HG03066 (cell line): ENCODE measurements around the gene ADAM17.
"Not testable (repeated sequence)": the region's sequence is repeated elsewhere in the genome, so short reads cannot be mapped to it uniquely, and the experiment has no call there.

Experiments
- ATAC-seq: cut with Tn5 transposase; IDR thresholded peaks from one replicate; pipeline ENCODE4 v1.9.1; 2021; ENCODE audit warnings: low read depth; ENCODE audit not compliant: unreplicated experiment

Gene ADAM17

DNA sequence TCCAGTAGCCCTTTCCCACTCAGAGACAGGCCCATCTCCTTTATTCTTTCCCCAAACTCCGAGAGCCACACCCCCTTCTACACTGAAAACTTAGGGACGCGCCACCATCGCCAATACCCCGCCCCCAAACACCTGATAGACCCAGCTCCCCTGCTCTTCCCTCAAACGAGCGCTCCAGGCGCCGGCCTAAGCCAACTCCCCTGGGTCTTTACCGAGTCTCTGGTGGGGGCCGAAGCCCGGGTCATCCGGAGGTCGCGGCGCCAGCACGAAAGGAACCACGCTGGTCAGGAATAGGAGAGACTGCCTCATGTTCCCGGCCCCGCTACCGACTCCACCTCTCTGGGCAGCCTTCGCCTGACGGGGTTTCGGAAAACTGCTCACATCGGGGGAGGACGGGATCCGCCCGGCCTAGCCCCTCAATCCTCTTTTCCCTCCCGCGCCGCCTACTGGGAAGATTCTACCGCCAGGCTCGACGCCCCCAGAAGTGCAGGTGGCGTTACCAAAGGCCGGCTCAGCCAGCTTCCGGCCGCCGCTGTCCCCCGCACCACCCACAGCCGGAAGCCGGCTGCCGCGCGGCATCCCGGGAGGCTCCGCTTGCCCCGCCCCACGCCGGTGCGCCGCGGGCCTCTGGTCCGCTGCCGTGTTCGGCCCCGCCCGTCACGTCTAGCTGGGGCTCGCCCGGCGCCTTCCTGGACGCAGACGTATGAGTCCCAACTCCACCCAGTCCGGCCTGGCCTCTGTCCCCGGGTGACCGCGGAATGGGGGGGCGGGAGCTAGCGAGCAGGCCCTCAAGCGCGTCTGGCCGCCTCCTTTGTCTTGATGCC, at the start of gene ADAM17:
TSS of gene ADAM17 (minus strand) at position 534 of the 824 bp plus-strand sequence. CDS start at position 309, 225 bp downstream.
- ATAC-seq = peak; percentile 80

DNA sequence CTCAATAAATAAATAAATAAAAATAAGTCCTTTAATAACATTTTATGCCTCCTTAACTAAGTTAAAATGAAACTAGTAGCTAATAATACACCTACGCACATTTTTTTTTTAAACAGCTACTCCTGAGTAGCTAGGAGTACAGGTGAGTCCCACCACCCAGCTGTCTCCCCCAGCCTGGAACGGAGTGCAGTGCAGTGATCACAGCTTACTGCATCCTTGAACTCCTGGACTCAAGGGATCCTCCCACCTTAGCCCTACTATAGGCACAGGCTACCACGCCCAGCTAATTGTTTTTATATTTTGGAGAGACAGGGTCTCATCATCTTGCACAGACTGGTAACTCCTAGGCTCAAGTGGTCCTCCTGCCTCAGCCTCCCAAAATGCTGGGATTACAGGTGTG, 46.8 kb upstream of the ADAM17 start:
- no peak for ATAC-seq

DNA sequence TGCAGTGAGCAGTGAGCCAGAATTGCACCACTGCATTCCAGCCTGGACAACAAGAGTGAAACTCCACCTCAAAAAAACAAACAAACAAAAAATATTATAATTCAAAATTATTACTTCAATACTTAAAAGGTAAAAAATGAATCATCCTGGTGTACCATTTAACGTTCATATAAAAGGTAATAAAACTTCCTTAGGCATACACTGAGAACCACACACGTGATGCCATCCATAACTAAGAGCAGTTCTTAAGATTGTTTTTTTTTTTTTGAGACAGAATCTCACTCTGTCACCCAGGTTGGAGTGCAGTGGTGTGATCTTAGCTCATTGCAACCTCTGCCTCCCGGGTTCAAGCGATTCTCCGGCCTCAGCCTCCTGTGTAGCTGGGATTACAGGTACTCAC, 45.8 kb upstream of the ADAM17 start:
- no peak for ATAC-seq

DNA sequence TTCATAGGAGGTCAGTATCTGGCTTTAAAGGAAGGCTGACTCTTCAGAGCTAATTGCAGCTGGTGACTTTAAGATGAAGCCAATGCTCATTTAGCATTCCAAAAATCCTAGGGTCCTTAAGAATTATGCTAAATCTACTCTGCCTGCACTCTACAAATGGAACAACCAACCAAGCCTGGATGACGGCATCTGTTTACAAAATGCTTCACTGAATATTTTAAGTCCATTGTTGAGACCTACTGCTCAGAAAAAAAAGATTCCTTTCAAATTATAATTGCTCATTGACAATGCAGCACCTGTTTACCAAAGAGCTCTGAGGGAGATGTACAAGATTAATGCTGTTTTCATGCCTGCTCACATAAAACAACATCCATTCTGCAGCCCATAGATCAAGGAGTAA, 43.8 kb upstream of the ADAM17 start:
- no peak for ATAC-seq

DNA sequence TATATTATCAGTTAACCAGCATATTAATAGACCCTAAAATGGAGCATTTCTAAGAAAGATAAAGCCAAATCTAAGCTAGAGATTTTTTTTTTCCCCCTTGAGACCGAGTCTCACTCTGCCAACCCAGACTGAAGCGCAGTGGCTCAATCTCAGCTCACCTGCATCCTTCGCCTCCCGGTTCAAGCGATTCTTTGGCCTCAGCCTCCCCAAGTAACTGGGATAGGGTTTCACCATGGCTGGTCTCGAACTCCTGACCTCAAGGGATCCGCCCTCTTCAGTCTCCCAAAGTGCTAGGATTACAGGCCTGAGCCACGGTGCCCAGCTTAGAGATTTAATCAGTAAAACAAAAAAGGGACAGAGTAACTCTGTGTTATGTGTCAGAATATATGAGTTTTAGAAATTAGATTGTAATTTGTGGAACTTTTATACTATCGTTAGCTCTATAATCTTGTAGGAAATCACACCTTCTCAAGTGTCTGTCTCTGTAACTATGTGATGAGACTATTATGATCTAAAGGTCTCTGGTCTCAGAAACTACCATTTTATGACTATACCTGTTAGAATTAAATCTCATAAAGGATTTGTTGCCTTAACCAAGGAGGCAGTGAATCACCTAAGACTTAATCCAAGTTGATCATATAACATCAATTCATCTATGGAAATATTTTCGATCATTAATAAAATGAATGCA, 41.1 kb upstream of the ADAM17 start:
- no peak for ATAC-seq

DNA sequence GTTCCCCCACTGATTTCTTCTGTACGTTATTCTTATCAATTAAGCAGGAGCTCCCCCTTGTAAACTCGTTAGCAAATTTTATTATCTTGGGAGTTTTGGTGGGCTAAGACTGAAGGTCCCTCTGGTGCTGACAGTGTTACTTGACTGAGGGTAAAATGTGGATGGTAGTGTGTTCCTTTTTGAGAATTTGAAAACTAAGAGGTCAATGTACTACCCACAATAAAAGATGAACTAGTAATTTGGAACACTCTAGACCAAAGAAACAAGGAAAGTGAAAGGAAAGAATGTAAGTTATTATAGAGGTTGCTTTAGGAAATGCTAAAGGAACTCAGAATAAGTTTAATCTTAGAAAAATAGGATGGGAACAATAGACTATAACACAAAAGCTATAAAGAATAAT, 40.1 kb upstream of the ADAM17 start:
- ATAC-seq = no peak

DNA sequence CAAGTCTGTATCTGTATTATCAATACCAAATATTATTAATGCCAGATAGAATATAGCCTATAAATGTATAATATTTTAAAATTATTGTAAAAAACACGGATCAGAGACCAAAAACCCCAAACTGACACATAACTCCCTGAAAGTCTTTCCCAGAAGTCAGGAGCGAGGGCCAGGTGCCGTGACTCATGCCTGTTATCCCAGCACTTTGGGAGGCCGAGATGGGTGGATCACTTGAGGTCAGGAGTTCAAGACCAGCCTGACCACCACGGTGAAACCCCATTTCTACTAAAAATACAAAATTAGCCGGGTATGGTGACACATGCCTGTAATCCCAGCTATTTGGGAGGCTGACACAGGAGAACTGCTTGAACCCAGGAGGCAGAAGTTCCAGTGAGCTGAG, 39.6 kb upstream of the ADAM17 start:
- ATAC-seq = not testable (repeated sequence)

DNA sequence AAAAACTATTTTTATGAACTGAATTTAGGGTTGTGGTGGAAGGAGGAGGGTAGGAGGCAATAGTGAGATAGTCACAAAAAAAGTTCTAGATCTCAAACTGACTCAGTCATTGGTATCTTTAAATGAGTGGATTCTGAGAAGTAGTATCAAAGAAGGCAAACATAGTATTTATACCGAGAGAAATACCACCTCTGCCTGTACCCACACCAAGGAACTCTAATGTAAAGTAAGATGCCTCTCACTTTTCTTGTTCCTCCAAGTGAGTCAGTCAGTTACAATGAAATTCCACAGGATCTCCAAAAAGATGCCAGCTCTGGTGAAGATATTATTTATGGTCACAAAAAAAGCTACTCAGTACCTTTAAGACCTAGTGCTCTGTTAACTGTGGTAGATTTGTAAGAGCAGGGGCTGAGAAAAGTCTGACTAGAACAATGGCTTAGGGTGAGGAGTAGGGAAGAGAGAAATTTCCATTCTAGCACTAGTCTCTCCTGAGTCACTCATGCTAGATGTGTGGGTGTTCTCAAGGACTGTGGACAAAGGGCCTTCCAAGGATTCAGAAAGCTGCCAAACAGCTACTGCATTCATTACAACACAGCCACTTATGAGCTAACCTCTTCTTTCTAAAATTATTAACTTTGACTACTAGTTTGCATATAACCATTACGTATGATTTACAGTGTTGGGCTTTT, 38.9 kb upstream of the ADAM17 start:
- no peak for ATAC-seq

DNA sequence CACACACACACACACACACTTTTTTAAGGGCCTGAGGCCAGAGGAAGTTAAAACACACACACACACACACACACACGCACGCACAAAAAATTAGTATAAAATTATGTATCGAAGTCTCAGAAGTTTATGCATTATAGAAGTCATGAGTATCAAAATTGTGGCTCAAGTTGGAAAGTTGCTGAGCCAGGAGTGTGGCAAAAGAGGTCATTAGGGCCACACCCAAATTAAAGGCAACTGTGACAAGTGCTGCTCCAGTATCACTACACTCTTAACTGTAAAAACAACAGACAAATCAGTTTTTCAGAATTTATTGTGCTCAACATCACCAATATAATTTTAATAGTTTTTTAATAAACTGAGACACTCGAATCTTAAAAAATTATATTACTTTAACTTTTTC, 38.3 kb upstream of the ADAM17 start:
- ATAC-seq = no peak

DNA sequence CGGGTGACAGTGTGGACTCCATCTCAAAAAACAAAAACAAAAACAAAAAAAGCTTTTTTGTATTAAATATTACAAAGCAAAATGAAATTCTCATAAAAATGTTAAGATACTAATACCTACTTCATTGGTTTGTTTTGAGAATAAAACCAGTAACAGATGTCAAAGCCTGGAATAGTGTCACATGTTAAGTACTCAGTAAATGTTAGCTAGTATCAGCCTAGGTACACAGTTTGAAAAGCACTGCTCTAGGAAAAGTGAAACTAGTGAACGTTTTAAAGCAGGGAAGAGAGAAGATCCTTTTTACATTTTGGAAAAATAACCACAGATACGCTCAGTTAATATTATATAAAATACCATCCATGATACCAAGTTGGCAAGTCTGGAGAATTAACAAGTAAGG, 37.1 kb upstream of the ADAM17 start:
- ATAC-seq = no peak

DNA sequence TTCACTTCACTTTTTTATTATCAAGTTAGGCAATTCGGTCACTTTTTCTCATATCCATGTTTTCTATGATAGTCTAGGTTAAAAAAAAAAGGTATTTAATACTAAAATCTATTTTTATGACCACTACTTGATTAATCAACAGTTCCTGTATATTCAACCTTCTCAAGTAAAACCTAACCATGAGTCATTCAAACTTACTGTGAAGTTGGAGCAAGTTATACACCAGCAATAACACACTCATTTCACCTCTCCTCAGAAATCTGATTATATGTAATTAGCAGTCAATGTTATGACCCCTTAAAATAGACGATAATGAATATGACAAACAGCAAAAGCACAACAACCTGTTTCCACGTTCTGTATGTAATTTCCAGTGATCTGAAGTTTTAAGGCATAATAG, 35.0 kb upstream of the ADAM17 start:
- no peak for ATAC-seq

DNA sequence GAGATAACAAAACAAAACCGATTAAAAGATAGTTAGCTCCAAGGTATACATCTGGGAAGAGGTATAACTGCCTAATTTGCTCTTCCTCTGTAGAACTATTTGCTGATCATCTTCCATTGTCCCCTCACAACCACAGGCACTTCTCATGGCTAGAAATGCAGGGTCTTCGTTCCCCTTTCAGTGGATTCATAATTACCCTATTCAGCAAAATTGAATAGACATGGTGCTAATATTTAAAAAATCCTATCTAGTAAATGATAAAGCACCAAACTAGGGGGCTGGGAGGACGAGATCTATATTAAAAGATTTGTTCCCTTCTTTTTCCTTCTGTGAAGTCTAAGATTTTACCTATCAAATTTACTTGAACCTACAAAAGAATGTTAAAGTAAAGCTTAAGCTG, 30.8 kb upstream of the ADAM17 start:
- no peak for ATAC-seq

DNA sequence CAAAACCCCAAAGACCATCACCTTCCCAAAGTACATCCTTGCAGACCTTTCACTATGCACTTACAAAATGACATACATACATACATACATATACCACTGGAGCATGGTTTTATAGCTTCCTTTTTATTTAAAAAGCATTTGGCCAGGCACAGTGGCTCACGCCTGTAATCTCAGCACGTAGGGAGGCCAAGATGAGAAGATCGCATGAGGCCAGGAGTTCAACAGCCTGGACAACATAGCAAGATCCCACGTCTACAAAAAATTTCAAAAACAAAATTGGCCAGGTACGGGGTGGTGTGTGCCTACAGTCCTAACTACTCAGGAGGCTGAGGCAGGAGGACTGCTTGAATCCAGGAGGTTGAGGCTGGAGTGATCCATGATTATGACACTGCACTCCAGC, 29.9 kb upstream of the ADAM17 start:
- no peak for ATAC-seq

DNA sequence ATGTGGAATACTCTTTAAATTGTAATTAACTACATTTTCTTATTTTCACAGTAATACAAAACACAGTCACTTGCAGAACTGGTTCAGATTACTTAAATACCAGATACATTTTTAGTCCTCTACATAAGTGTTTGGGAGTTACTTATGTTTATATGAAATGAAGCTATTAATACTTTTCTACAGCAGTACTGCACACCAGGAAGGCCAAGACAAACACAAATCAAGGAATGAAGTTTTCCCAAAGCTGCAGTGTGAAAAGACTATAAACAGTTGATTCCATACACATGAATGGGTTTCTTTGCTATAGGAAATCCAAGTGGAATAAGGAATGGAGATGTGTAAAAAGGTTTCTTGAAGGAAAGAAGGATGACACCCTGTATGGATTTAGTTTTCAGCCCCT, 29.3 kb upstream of the ADAM17 start:
- not testable (repeated sequence) for ATAC-seq

DNA sequence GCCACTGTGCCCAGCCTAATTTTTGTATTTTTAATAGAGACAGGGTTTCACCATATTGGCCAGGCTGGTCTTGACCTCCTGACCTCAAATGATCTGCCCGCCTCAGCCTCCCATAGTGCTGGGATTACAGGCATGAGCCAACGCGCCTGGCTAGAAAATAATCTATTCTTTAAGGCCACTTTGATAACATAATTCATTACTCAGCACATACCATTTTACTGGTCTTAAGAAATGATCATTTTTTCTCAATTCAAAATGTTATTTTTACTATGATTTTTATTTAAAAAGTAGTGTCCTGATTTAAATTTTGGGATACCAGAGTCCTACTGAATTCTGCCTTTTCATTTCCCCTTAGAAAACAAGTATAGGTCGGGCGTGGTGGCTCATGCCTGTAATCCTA, 27.0 kb upstream of the ADAM17 start:
- ATAC-seq = no peak

DNA sequence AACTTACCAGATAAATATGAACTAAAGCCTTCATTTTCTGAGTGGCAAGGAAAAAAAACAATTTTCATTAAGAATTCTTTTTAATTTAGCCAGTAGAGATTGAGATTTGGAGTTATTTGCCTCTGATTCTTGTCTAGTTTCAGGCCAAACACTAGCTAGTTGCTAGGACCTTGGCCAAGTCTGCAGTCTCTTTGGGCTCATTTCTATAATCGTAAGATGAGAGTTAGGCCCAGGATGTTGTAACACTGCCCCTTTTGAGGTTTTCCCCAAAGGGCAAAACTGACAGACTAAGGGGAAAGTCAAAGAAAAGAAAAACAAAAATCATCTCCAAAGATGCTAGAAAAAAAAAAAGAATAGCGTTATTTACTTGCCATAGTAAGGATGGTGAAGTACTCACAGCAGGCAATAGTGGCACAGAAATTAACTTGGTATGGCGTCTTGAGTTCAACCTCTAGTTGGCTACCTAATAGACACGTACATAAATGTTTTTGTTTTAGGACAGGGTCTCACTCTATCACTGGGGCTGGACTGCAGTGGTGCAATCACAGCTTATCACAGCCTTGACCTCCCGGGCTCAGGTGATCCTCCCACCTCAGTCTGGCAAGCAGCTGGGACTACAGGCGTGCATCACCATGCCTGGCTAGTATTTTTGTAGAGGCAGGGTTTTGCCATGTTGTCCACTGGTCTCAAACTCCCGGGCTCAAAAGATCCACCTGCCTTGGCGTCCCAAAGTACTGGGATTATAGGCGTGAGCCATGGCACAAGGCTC, 23.0 kb upstream of the ADAM17 start:
- no peak for ATAC-seq

DNA sequence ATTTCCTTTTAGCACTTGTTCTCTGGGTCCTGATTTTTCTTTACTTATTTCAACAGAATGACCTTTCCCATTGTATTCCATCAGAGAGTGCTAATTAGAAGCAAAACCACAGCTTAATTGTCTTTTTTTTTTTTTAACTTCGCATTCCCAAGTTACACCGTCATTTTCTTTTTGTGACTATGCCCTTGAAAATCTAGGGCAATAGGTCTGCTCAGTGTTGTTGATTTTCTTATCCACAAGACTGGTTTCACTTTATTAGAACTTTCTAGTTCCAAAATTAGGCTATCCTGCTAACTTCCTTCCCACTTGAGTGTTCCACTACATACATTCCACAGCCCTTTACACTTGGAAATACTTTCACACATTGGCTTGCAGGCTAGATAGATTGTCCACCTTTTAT, 18.7 kb upstream of the ADAM17 start:
- ATAC-seq = no peak

DNA sequence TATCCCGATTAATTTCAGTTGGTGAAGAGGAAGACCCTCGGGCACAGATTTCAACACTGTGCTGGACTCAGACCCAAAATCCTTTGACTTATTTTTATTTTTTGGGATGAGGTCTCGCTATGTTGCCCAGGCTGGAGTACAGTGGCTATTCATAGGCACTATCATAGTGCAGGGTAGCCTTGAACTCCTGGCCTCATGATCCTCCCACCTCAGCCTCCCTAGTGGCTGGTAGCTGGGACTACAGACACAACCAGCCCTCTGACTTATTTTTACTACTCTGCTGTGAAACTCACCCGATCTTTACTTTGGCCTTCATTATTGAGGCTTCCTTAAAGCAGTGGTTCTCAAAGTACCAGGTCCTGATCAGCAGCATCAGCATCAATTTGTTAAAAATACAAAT, 18.2 kb upstream of the ADAM17 start:
- ATAC-seq = no peak

DNA sequence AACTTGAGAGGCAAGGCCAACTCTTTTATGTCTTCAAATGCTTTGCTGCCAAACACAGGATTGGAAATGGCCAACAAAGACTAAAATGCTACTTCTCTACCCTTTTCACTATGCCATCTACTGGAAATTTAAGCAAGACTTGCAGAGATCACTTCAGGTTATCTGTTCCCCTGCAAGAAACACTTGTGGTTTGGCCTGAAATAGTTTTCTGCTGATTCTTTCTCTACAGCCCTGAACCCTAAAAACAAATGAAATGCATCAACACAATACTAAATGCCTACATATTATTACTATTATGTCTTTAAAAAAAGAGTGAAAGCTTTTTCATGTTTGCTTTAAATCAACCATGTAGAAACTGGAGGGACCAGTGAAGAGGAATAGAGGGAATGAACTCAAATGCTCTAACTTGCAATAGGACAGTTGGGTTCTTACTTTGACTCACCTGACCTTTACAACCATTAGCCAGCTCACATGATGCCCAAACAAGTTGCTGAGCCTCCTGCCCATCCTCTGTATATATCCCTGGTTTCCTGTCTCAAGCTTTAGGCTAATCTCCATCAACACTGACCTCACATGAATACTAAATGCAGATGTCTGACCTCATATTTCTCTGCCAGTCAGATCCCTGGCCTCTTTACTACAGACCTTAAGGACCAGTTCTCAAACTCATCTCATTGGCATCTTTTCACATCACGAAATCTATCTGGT, 17.5 kb upstream of the ADAM17 start:
- no peak for ATAC-seq
